ENCODE measurements around the gene INSYN2B.
A peak's percentile ranks its signal among the peaks of the same experiment; 100 is the strongest.
"Not testable (repeated sequence)": the region's sequence is repeated elsewhere in the genome, so short reads cannot be mapped to it uniquely, and the experiment has no call there.

Gene INSYN2B

GRCh38 chr5:169836835-169837536 is 143.3 kb downstream of the INSYN2B start:
- in situ Hi-C loops (cut with HindIII; ENCODE audit: low pct_ligation_motif_present, low pct_unique_long_range_greater_than_20kb, low sequenced_read_pairs): no loop called here
- no peak for DNase-seq

- DNase-seq; in situ Hi-C loops (cut with HindIII; ENCODE audit: low pct_ligation_motif_present, low pct_unique_long_range_greater_than_20kb, low sequenced_read_pairs): not testable (repeated sequence)
These were observed 145.8 kb downstream of the INSYN2B start for GRCh38 chr5:169834540-169834939.

- DNase-seq; in situ Hi-C loops (cut with HindIII; ENCODE audit: low pct_ligation_motif_present, low pct_unique_long_range_greater_than_20kb, low sequenced_read_pairs): not testable (repeated sequence)
These were observed 146.5 kb downstream of the INSYN2B start for GRCh38 chr5:169833681-169834292.

- no peak for DNase-seq
- in situ Hi-C loops (cut with HindIII; ENCODE audit: low pct_ligation_motif_present, low pct_unique_long_range_greater_than_20kb, low sequenced_read_pairs): no loop called here
These were observed 147.4 kb downstream of the INSYN2B start for GRCh38 chr5:169832845-169833244.

- no peak for DNase-seq
- in situ Hi-C loops (cut with HindIII; ENCODE audit: low pct_ligation_motif_present, low pct_unique_long_range_greater_than_20kb, low sequenced_read_pairs): no loop called here
These were observed 148.0 kb downstream of the INSYN2B start for GRCh38 chr5:169832304-169832703.

- DNase-seq: no peak
- in situ Hi-C loops (cut with HindIII; ENCODE audit: low pct_ligation_motif_present, low pct_unique_long_range_greater_than_20kb, low sequenced_read_pairs): no loop called here
These were observed 149.0 kb downstream of the INSYN2B start for GRCh38 chr5:169831331-169831730.

- in situ Hi-C loops (cut with HindIII; ENCODE audit: low pct_ligation_motif_present, low pct_unique_long_range_greater_than_20kb, low sequenced_read_pairs): no loop called here
- no peak for DNase-seq
These were observed 151.9 kb downstream of the INSYN2B start for GRCh38 chr5:169828385-169828784.

GRCh38 chr5:169827769-169828168 is 152.5 kb downstream of the INSYN2B start:
- DNase-seq: no peak
- in situ Hi-C loops (cut with HindIII; ENCODE audit: low pct_ligation_motif_present, low pct_unique_long_range_greater_than_20kb, low sequenced_read_pairs): no loop called here

- peak; percentile 16 for DNase-seq
- in situ Hi-C loops (cut with HindIII; ENCODE audit: low pct_ligation_motif_present, low pct_unique_long_range_greater_than_20kb, low sequenced_read_pairs): no loop called here
These were observed 153.7 kb downstream of the INSYN2B start for GRCh38 chr5:169826618-169827017.

GRCh38 chr5:169817031-169817430 is 163.3 kb downstream of the INSYN2B start:
- in situ Hi-C loops (cut with HindIII; ENCODE audit: low pct_ligation_motif_present, low pct_unique_long_range_greater_than_20kb, low sequenced_read_pairs): no loop called here
- no peak for DNase-seq

GRCh38 chr5:169814522-169814921 is 165.8 kb downstream of the INSYN2B start:
- DNase-seq: no peak
- in situ Hi-C loops (cut with HindIII; ENCODE audit: low pct_ligation_motif_present, low pct_unique_long_range_greater_than_20kb, low sequenced_read_pairs): no loop called here

Data from ACHN (cell line).